WTC11 (cell line): ENCODE results near the gene DDX4. TPM values are rescaled to one million over a fixed set of nuclear protein-coding genes. Genes with fewer than 3 reads are reported as not detected.

Experiments used
- ATAC-seq: fragments of 200-7000 bp; cut with Tn5 transposase; 2 replicates; pipeline ENCODE4 v1.10.0; 2021; ENCODE audit warnings: mild to moderate bottlenecking, moderate library complexity
- CTCF ChIA-PET: fragments of 300-600 bp; sonication (Branson Sonifier 250); formaldehyde crosslinking; loops from one replicate; lab custom pipeline; 2021; ENCODE audit warnings: antibody characterized with exemption; lab: Charles Lee
- POLR2A ChIA-PET: fragments of 350-600 bp; sonication (Branson Sonifier 250); formaldehyde crosslinking; loops from one replicate; lab custom pipeline; 2021; ENCODE audit warnings: antibody characterized with exemption; lab: Charles Lee
- DNase-seq: peaks from one replicate; pipeline ENCODE4 v3.0.0; 2021; ENCODE audit warnings: low spot score
- H3K27ac Mint-ChIP-seq: 2 replicates; pipeline ENCODE4 v1.8.0; 2021; ENCODE audit warnings: mixed read lengths
- H3K27me3 Mint-ChIP-seq: 2 replicates; pipeline ENCODE4 v1.8.0; 2021; ENCODE audit warnings: low read depth, mild to moderate bottlenecking, moderate library complexity, mixed read lengths
- H3K36me3 Mint-ChIP-seq: 2 replicates; pipeline ENCODE4 v1.8.0; 2021; ENCODE audit warnings: mixed read lengths
- H3K4me1 Mint-ChIP-seq: 2 replicates; pipeline ENCODE4 v1.8.0; 2022; ENCODE audit warnings: mixed read lengths
- H3K4me3 Mint-ChIP-seq: 2 replicates; pipeline ENCODE4 v1.8.0; 2021; ENCODE audit warnings: mild to moderate bottlenecking, moderate library complexity, mixed read lengths
- H3K9me3 Mint-ChIP-seq: 2 replicates; pipeline ENCODE4 v1.8.0; 2021; ENCODE audit warnings: mixed read lengths
- ELF4 ChIP-seq: sonication (generic); formaldehyde crosslinking; IDR thresholded peaks from 2 replicates; pipeline ENCODE4 v1.8.1; 2022; ENCODE audit warnings: low read depth, mild to moderate bottlenecking, moderate library complexity, missing genetic modification reagents
- ESRRA ChIP-seq: sonication (generic); formaldehyde crosslinking; IDR thresholded peaks from 2 replicates; pipeline ENCODE4 v1.8.1; 2022; ENCODE audit warnings: mild to moderate bottlenecking, missing genetic modification reagents, borderline replicate concordance
- FOXK1 ChIP-seq: sonication (generic); formaldehyde crosslinking; IDR thresholded peaks from 2 replicates; pipeline ENCODE4 v1.8.0; 2022; ENCODE audit warnings: mild to moderate bottlenecking, moderate library complexity, missing genetic modification reagents
- GABPB1 ChIP-seq: sonication (generic); formaldehyde crosslinking; IDR thresholded peaks from 2 replicates; pipeline ENCODE4 v1.8.1; 2023; ENCODE audit warnings: mild to moderate bottlenecking, missing genetic modification reagents
- HMGA2 ChIP-seq: fragments of 250-450 bp; sonication (Bioruptor Pico); IDR thresholded peaks from 2 replicates; pipeline ENCODE4 v1.4.0; 2021; ENCODE audit warnings: mild to moderate bottlenecking, moderate library complexity
- NR1H2 ChIP-seq: sonication (generic); formaldehyde crosslinking; IDR thresholded peaks from 2 replicates; pipeline ENCODE4 v1.9.0; 2021; ENCODE audit warnings: mild to moderate bottlenecking, moderate library complexity, missing genetic modification reagents
- OVOL2 ChIP-seq: fragments of 250-450 bp; sonication (Bioruptor Pico); IDR thresholded peaks from 2 replicates; pipeline ENCODE4 v1.9.0; 2021; ENCODE audit warnings: mild to moderate bottlenecking, borderline replicate concordance
- PRRX2 ChIP-seq: fragments of 250-450 bp; sonication (Bioruptor Pico); IDR thresholded peaks from 2 replicates; pipeline ENCODE4 v1.8.0; 2021; ENCODE audit warnings: mild to moderate bottlenecking
- TEAD4 ChIP-seq: sonication (generic); formaldehyde crosslinking; IDR thresholded peaks from 2 replicates; pipeline ENCODE4 v1.8.0; 2022; ENCODE audit warnings: mild to moderate bottlenecking, missing genetic modification reagents
- ZBTB21 ChIP-seq: sonication (generic); formaldehyde crosslinking; IDR thresholded peaks from 2 replicates; pipeline ENCODE4 v1.8.1; 2023; ENCODE audit warnings: mild to moderate bottlenecking, missing genetic modification reagents, borderline replicate concordance
- ZNF138 ChIP-seq: sonication (generic); formaldehyde crosslinking; conservative IDR thresholded peaks from 2 replicates; pipeline ENCODE4 v1.8.1; 2022; ENCODE audit warnings: mild to moderate bottlenecking, moderate library complexity, missing genetic modification reagents
- ZNF219 ChIP-seq: sonication (generic); formaldehyde crosslinking; IDR thresholded peaks from 2 replicates; pipeline ENCODE4 v1.8.0; 2023; ENCODE audit warnings: missing genetic modification reagents, mild to moderate bottlenecking, borderline replicate concordance
- total RNA-seq: library from RNA; stranded (reverse); gene quantifications from 3 replicates; pipeline ENCODE4 v1.2.3, GENCODE V29; 2021
- TF ChIP-seq, protein P1 (sequence below): fragments of 250-450 bp; sonication (Bioruptor Pico); IDR thresholded peaks from 2 replicates; pipeline ENCODE4 v2.1.2; 2022; ENCODE audit warnings: mild to moderate bottlenecking, moderate library complexity
- TF ChIP-seq, protein P2 (sequence below): sonication (generic); formaldehyde crosslinking; IDR thresholded peaks from 2 replicates; pipeline ENCODE4 v1.8.0; 2022; ENCODE audit warnings: mild to moderate bottlenecking, missing genetic modification reagents
- TF ChIP-seq, protein P3 (sequence below): fragments of 250-450 bp; sonication (Bioruptor Pico); IDR thresholded peaks from 2 replicates; pipeline ENCODE4 v1.9.0; 2021; ENCODE audit warnings: mild to moderate bottlenecking
- TF ChIP-seq, protein P4 (sequence below): sonication (generic); formaldehyde crosslinking; IDR thresholded peaks from 2 replicates; pipeline ENCODE4 v1.8.1; 2023; ENCODE audit warnings: mild to moderate bottlenecking, missing genetic modification reagents
- TF ChIP-seq, protein P5 (sequence below): sonication (generic); formaldehyde crosslinking; IDR thresholded peaks from 2 replicates; pipeline ENCODE4 v1.8.1; 2023; ENCODE audit warnings: mild to moderate bottlenecking, moderate library complexity, missing genetic modification reagents
- TF ChIP-seq, protein P6 (sequence below): sonication (generic); formaldehyde crosslinking; conservative IDR thresholded peaks from 2 replicates; pipeline ENCODE4 v1.8.1; 2022; ENCODE audit warnings: mild to moderate bottlenecking, missing genetic modification reagents

Gene DDX4
- total RNA-seq, 1 experiment from 2014 or later: not detected

DNA sequence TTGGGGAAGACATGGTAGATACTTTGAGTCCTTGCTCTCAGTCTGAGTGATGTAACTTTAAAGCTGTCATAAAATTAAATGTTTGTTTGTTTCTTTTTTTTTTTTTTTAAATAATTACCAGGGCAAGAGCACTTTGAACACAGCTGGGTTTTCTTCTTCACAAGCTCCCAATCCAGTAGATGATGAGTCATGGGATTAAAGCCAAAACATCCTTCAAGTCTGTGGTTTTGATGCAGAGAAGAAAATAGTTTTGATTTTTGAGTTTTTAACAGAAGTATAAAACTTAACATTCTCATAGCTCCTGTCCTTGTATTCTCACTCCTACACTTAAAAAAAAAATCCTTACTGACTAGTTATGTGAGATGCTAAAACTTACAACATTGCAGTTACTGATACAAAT is 78.5 kb downstream of the DDX4 start:
- POLR2A ChIA-PET: no interaction called here
- TF ChIP-seq OVOL2 (no peak), PRRX2 (CRISPR knock-in tag) (no peak), ZNF138 (CRISPR knock-in tag) (no peak), HMGA2 (CRISPR knock-in tag) (no peak), FOXK1 (CRISPR knock-in tag) (no peak), ELF4 (CRISPR knock-in tag) (no peak), ESRRA (CRISPR knock-in tag) (no peak)
- TF ChIP-seq, protein P1, sequence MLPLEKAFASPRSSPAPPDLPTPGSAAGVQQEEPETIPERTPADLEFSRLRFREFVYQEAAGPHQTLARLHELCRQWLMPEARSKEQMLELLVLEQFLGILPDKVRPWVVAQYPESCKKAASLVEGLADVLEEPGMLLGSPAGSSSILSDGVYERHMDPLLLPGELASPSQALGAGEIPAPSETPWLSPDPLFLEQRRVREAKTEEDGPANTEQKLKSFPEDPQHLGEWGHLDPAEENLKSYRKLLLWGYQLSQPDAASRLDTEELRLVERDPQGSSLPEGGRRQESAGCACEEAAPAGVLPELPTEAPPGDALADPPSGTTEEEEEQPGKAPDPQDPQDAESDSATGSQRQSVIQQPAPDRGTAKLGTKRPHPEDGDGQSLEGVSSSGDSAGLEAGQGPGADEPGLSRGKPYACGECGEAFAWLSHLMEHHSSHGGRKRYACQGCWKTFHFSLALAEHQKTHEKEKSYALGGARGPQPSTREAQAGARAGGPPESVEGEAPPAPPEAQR (CRISPR knock-in tag): no peak
- TF ChIP-seq, all 79 proteins: peak for 0
- Mint-ChIP-seq H3K27ac (no peak overlapping the region), H3K9me3 (no peaks in the 10 kb centered on the region), H3K4me3 (no peak overlapping the region), H3K27me3 (peaks cover 13% of the 10 kb centered on the region), H3K4me1 (0 out of 2 replicates have a peak, but pooled peaks cover under 1% of the 10 kb centered on the region), H3K36me3 (no peaks in the 10 kb centered on the region)
- ATAC-seq (no peak), DNase-seq (no peak)
- CTCF ChIA-PET: interaction anchor here (0.8 kb wide), 1 partner anchor 590 kb away, joined by 3 read pairs; no protein-coding TSS in a partner anchor

DNA sequence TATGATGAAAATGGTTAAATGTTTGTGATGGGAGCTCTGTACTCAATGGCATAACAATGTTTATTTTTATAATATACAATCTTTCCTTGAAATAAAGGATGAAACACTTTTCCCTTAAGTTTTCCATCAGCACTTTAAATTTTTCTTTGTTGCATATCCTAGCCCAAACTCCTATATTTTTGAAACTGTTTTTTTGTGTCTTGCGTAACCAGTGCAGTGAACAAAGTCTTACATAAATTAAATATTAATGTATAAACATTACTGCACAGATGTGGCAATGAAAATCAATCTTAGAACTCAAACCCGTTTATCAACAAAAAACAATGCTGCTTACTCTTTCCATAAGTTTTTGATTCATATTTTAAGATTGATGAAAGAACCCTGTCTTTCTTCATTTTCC is 79.2 kb downstream of the DDX4 start:
- Mint-ChIP-seq H3K27me3 (peaks cover 20% of the 10 kb centered on the region), H3K9me3 (no peaks in the 10 kb centered on the region), H3K36me3 (no peaks in the 10 kb centered on the region), H3K4me3 (no peak overlapping the region), H3K4me1 (peaks cover 3% of the 10 kb centered on the region; the same call in 1 of the 2 replicates), H3K27ac (no peak overlapping the region)
- no peak for ATAC-seq
- no peak for DNase-seq
- ChIA-PET POLR2A (no interaction called here), CTCF (no interaction called here)
- TF ChIP-seq, protein P1 (CRISPR knock-in tag): no peak
- TF ChIP-seq ZNF219 (no peak), NR1H2 (CRISPR knock-in tag) (no peak), ZBTB21 (CRISPR knock-in tag) (no peak), TEAD4 (CRISPR knock-in tag) (no peak), OVOL2 (no peak), GABPB1 (CRISPR knock-in tag) (no peak)
- TF ChIP-seq, protein P2, sequence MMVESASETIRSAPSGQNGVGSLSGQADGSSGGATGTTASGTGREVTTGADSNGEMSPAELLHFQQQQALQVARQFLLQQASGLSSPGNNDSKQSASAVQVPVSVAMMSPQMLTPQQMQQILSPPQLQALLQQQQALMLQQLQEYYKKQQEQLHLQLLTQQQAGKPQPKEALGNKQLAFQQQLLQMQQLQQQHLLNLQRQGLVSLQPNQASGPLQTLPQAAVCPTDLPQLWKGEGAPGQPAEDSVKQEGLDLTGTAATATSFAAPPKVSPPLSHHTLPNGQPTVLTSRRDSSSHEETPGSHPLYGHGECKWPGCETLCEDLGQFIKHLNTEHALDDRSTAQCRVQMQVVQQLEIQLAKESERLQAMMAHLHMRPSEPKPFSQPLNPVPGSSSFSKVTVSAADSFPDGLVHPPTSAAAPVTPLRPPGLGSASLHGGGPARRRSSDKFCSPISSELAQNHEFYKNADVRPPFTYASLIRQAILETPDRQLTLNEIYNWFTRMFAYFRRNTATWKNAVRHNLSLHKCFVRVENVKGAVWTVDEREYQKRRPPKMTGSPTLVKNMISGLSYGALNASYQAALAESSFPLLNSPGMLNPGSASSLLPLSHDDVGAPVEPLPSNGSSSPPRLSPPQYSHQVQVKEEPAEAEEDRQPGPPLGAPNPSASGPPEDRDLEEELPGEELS: no peak
- TF ChIP-seq, protein P3, sequence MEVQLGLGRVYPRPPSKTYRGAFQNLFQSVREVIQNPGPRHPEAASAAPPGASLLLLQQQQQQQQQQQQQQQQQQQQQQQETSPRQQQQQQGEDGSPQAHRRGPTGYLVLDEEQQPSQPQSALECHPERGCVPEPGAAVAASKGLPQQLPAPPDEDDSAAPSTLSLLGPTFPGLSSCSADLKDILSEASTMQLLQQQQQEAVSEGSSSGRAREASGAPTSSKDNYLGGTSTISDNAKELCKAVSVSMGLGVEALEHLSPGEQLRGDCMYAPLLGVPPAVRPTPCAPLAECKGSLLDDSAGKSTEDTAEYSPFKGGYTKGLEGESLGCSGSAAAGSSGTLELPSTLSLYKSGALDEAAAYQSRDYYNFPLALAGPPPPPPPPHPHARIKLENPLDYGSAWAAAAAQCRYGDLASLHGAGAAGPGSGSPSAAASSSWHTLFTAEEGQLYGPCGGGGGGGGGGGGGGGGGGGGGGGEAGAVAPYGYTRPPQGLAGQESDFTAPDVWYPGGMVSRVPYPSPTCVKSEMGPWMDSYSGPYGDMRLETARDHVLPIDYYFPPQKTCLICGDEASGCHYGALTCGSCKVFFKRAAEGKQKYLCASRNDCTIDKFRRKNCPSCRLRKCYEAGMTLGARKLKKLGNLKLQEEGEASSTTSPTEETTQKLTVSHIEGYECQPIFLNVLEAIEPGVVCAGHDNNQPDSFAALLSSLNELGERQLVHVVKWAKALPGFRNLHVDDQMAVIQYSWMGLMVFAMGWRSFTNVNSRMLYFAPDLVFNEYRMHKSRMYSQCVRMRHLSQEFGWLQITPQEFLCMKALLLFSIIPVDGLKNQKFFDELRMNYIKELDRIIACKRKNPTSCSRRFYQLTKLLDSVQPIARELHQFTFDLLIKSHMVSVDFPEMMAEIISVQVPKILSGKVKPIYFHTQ (CRISPR knock-in tag): no peak
- TF ChIP-seq, protein P4, sequence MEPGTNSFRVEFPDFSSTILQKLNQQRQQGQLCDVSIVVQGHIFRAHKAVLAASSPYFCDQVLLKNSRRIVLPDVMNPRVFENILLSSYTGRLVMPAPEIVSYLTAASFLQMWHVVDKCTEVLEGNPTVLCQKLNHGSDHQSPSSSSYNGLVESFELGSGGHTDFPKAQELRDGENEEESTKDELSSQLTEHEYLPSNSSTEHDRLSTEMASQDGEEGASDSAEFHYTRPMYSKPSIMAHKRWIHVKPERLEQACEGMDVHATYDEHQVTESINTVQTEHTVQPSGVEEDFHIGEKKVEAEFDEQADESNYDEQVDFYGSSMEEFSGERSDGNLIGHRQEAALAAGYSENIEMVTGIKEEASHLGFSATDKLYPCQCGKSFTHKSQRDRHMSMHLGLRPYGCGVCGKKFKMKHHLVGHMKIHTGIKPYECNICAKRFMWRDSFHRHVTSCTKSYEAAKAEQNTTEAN (CRISPR knock-in tag): no peak
- TF ChIP-seq, protein P5, sequence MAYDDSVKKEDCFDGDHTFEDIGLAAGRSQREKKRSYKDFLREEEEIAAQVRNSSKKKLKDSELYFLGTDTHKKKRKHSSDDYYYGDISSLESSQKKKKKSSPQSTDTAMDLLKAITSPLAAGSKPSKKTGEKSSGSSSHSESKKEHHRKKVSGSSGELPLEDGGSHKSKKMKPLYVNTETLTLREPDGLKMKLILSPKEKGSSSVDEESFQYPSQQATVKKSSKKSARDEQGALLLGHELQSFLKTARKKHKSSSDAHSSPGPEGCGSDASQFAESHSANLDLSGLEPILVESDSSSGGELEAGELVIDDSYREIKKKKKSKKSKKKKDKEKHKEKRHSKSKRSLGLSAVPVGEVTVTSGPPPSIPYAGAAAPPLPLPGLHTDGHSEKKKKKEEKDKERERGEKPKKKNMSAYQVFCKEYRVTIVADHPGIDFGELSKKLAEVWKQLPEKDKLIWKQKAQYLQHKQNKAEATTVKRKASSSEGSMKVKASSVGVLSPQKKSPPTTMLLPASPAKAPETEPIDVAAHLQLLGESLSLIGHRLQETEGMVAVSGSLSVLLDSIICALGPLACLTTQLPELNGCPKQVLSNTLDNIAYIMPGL (CRISPR knock-in tag): no peak
- TF ChIP-seq, protein P6, sequence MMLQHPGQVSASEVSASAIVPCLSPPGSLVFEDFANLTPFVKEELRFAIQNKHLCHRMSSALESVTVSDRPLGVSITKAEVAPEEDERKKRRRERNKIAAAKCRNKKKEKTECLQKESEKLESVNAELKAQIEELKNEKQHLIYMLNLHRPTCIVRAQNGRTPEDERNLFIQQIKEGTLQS (CRISPR knock-in tag): no peak
